Muscle of arm (tissue), 12 donors: ENCODE results near the gene PCDHA12. TPM values are rescaled to one million over a fixed set of nuclear protein-coding genes. Genes with fewer than 3 reads are reported as not detected.
"Not testable (repeated sequence)": the region's sequence is repeated elsewhere in the genome, so short reads cannot be mapped to it uniquely, and the experiment has no call there.

ENCODE experiments used
- DNase-seq: peaks from one replicate; pipeline ENCODE4 v3.0.0-alpha.2; 2013
- polyA plus RNA-seq, 12 donors: library from polyadenylated mRNA; unstranded; fragments of 120-200 nt; gene quantifications; one replicate each; pipeline ENCODE4 v1.2.1, GENCODE V29; 2013; ENCODE audit not compliant: insufficient read length in 12 of 12

PCDHA12 gene
- polyA plus RNA-seq, 12 donors = 0.04 to 0.28 (median 0.06) TPM; not detected in 6

DNA sequence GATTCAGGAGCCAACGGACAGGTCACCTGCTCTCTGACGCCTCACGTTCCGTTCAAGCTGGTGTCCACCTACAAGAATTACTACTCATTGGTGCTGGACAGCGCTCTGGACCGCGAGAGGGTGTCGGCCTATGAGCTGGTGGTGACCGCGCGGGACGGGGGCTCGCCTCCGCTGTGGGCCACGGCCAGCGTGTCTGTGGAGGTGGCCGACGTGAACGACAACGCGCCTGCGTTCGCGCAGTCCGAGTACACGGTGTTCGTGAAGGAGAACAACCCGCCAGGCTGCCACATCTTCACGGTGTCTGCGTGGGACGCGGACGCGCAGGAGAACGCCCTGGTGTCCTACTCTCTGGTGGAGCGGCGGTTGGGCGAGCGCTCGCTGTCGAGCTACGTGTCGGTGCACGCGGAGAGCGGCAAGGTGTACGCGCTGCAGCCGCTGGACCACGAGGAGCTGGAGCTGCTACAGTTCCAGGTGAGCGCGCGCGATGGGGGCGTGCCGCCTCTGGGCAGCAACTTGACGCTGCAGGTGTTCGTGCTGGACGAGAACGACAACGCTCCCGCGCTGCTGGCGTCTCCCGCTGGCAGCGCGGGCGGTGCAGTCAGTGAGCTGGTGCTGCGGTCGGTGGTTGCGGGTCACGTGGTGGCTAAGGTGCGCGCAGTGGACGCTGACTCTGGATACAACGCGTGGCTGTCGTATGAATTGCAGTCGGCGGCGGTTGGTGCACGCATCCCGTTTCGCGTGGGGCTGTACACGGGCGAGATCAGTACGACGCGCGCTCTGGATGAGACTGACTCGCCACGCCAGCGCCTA is 17.7 kb upstream of the PCDHA12 start:
- no peak for DNase-seq

DNA sequence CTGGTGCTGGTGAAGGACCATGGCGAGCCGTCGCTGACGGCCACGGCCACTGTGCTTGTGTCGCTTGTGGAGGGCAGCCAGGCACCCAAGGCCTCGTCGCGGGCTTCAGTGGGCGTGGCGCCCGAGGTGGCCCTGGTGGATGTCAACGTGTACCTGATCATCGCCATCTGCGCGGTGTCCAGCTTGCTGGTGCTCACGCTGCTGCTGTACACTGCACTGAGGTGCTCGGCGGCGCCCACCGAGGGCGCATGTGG is 17.2 kb upstream of the PCDHA12 start:
- no peak for DNase-seq

DNA sequence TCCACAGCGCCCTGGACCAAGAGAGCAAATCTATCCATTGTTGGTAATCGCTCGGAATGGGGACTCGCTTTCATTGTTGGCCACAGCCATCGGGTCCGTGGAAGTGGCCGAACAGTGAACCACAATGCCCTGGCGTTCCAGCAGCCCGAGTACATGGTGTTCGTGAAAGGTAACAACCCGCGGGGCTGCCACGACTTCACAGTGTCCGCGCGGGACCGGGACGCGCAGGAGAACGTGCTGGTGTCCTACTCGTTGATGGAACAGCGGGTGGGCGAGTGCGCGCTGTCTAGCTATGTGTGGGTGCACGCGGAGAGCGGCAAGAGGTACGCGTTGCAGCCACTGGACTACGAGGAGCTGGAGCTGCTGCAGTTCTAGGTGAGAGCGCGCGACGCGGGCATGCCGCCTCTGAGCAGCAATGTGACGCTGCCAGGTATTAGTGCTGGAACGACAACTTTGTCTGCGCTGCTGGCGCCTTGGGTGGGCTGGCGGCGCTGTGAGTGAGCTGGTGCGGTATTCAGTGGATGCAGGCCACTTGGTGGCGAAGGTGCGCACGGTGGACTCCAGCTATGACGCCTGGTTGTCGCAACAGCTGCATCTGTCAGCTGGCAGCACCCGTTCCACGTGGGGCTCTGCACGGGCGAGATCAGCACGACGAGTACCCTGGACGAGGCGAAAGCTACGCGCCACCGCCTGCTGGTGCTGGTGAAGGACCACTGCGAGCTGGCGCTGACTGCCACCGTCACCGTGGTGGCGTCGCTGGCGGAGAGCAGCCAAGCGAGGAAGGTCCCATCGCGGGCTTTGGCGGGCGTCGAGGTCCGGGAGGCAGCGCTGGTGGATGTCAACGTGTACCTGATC is 12.4 kb upstream of the PCDHA12 start:
- no peak for DNase-seq

DNA sequence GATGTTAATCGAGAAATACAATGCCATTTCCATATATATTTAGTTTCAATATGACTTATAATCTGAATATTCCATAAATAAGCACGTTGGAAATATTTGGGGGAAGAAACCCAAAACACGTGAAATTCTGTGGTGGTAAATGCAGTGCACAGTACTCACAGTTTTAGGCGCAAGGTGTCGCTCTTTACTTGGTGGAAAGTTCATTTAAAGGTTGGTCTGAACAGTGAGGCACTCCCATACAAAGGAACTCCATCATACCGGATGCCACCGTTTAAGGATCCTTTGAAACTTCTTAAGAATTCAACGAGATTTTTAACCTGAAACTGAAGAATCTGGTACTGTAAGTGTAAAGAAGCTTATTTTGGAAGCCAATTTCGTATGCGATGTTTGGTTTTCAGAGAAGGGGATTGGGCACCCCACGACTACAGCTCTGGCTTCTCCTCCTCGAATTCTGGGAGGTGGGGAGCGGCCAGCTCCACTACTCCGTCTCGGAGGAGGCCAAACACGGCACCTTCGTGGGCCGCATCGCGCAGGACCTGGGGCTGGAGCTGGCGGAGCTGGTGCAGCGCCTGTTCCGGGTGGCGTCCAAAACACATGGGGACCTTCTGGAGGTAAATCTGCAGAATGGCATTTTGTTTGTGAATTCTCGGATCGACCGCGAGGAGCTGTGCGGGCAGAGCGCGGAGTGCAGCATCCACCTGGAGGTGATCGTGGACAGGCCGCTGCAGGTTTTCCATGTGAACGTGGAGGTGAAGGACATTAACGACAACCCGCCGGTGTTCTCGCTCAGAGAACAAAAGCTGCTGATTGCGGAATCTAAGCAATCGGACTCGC is 6.2 kb upstream of the PCDHA12 start, which contains the start of gene PCDHA11:
Gene PCDHA11 (plus strand): TSS at position 237 of the 834 bp plus-strand sequence. CDS start 147 bp downstream, at position 384.
- DNase-seq = no peak

- no peak for DNase-seq
Measured at GRCh38 chr5:140869555-140869886, 5.6 kb upstream of the PCDHA12 start.

DNA sequence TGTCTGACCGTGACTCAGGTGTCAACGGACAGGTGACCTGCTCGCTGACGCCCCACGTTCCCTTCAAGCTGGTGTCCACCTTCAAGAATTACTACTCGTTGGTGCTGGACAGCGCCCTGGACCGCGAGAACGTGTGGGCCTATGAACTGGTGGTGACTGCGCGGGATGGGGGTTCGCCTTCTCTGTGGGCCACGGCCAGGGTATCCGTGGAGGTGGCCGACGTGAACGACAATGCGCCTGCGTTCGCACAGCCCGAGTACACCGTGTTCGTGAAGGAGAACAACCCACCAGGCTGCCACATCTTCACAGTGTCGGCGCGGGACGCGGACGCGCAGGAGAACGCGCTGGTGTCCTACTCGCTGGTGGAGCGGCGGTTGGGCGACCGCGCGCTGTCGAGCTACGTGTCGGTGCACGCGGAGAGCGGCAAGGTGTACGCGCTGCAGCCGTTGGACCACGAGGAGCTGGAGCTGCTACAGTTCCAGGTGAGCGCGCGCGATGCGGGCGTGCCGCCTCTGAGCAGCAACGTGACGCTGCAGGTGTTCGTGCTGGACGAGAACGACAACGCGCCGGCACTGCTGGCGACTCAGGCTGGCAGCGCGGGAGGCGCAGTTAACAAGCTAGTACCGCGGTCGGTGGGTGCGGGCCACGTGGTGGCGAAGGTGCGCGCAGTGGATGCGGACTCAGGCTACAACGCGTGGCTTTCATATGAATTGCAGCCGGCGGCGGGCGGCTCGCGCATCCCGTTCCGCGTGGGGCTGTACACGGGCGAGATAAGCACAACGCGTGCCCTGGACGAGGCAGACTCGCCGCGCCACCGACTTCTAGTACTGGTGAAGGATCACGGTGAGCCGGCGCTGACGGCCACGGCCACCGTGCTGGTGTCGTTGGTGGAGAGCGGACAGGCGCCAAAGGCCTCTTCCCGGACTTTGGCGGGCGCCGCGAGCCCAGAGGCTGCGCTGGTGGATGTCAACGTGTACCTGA is 4.6 kb upstream of the PCDHA12 start:
- DNase-seq = no peak

- not testable (repeated sequence) for DNase-seq
Measured at GRCh38 chr5:140876541-140877261, 1.6 kb downstream of the PCDHA12 start.

DNA sequence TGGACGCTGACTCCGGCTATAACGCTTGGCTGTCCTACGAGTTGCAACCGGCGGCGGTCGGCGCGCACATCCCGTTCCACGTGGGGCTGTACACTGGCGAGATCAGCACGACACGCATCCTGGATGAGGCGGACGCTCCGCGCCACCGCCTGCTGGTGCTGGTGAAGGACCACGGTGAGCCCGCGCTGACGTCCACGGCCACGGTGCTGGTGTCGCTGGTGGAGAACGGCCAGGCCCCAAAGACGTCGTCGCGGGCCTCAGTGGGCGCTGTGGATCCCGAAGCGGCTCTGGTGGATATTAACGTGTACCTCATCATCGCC is 2.1 kb downstream of the PCDHA12 start:
- DNase-seq = no peak

GRCh38 chr5:140881889-140882590 is 6.9 kb downstream of the PCDHA12 start, which contains the start of gene PCDHA13:
Gene PCDHA13 (plus strand): TSS chr5:140882124. CDS start chr5:140882269, 145 bp downstream.
- no peak for DNase-seq

DNA sequence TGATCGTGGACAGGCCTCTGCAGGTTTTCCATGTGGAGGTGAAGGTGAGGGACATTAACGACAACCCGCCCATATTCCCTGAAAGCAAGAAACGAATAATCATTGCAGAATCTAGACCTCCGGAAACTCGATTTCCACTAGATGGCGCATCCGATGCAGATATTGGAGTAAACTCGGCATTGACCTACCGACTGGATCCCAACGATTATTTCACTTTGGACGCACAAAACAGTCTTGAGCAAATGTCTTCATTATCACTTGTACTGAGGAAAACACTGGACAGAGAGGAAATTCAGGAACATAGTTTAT is 7.4 kb downstream of the PCDHA12 start:
- DNase-seq = no peak

GRCh38 chr5:140883373-140883772 is 8.3 kb downstream of the PCDHA12 start:
- DNase-seq = no peak

DNA sequence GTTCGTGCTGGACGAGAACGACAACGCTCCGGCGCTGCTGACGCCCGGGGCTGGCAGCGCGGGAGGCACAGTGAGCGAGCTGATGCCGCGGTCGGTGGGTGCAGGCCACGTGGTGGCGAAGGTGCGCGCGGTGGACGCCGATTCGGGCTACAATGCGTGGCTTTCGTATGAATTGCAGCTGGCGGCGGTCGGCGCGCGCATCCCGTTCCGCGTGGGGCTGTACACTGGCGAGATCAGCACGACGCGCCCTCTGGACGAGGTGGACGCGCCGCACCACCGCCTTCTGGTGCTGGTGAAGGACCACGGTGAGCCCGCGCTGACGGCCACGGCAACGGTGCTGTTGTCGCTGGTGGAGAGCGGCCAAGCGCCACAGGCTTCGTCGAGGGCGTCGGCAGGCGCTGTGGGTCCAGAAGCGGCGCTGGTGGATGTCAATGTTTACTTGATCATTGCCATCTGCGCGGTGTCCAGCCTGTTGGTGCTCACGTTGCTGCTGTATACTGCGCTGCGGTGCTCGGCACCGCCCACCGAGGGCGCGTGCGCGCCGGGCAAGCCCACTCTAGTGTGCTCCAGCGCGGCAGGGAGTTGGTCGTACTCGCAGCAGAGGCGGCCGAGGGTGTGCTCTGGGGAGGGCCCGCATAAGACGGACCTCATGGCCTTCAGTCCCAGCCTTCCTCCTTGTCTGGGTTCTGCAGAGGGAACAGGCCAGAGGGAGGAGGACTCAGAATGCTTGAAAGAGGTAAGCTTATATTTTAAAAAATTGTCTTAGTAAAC is 9.0 kb downstream of the PCDHA12 start:
- DNase-seq = no peak

GRCh38 chr5:140916325-140916724 is 41.2 kb downstream of the PCDHA12 start:
- DNase-seq = no peak

GRCh38 chr5:140923601-140924000 is 48.5 kb downstream of the PCDHA12 start:
- DNase-seq = no peak

- no peak for DNase-seq
Measured at GRCh38 chr5:140925806-140926442, 50.8 kb downstream of the PCDHA12 start, which contains the start of gene PCDHAC1. Gene PCDHAC1 (plus strand): TSS chr5:140926299. CDS start chr5:140926893, 594 bp downstream.

GRCh38 chr5:140926443-140927227 is 51.5 kb downstream of the PCDHA12 start:
- peak; percentile 54 for DNase-seq

DNA sequence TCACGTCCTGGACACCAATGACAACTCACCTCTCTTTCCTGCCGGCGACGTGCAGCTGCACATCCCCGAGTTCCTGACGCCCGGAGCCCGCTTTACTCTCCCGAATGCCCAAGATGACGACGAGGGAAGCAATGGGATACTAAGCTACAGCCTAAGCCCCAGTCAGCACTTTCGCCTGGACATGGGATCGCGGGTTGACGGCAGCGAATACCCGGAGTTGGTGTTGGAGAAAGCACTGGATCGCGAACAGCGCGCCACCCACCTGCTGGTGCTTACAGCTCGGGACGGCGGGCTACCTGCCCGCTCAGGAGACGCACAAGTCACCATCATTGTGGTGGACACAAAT is 52.1 kb downstream of the PCDHA12 start:
- DNase-seq = no peak
